ENCODE measurements around the gene GLT8D1. TPM values are rescaled to one million over a fixed set of nuclear protein-coding genes. Genes with fewer than 3 reads are reported as not detected.
"Not testable (repeated sequence)": the region's sequence is repeated elsewhere in the genome, so short reads cannot be mapped to it uniquely, and the experiment has no call there.

The GLT8D1 gene
- 46.6 and 51.8 TPM in 2 replicates for total RNA-seq

GRCh38 chr3:52705688-52706686 is at the start of gene GLT8D1, which contains the start of gene SPCS1:
GLT8D1 (minus strand) TSS chr3:52705791; CDS start chr3:52700460, 5,331 bp downstream.
SPCS1 (plus strand) TSS chr3:52706106; CDS start chr3:52706247, 141 bp downstream.
- intact Hi-C loops (cut with micrococcal nuclease), result loop anchor here (1.0 to 10.0 kb wide), 10 partner anchors 15 to 1179 kb away; partner anchors contain the start of genes ACTR8, GNL3, NISCH and RFT1

- intact Hi-C loops (cut with micrococcal nuclease), result no loop called here
These were observed 48.8 kb upstream of the GLT8D1 start for GRCh38 chr3:52754373-52754772.

- intact Hi-C loops (cut with micrococcal nuclease), result no loop called here
These were observed 46.6 kb upstream of the GLT8D1 start for GRCh38 chr3:52752045-52752660.

- intact Hi-C loops (cut with micrococcal nuclease), result no loop called here
These were observed 38.1 kb upstream of the GLT8D1 start for GRCh38 chr3:52743721-52744120.

- intact Hi-C loops (cut with micrococcal nuclease), result no loop called here
These were observed 37.6 kb upstream of the GLT8D1 start for GRCh38 chr3:52743152-52743551.

GRCh38 chr3:52742418-52743041 is 36.9 kb upstream of the GLT8D1 start:
- intact Hi-C loops (cut with micrococcal nuclease), result loop anchor here (1.0 kb wide), 4 partner anchors 192 to 454 kb away; no protein-coding TSS in a partner anchor

GRCh38 chr3:52739730-52740129 is 34.1 kb upstream of the GLT8D1 start:
- intact Hi-C loops (cut with micrococcal nuclease), result no loop called here

- intact Hi-C loops (cut with micrococcal nuclease), result no loop called here
These were observed 27.8 kb upstream of the GLT8D1 start for GRCh38 chr3:52733256-52733891.

GRCh38 chr3:52731590-52731989 is 26.0 kb upstream of the GLT8D1 start:
- intact Hi-C loops (cut with micrococcal nuclease), result no loop called here

GRCh38 chr3:52730681-52731080 is 25.1 kb upstream of the GLT8D1 start:
- intact Hi-C loops (cut with micrococcal nuclease), result no loop called here

GRCh38 chr3:52728753-52729152 is 23.2 kb upstream of the GLT8D1 start:
- intact Hi-C loops (cut with micrococcal nuclease), result not testable (repeated sequence)

- intact Hi-C loops (cut with micrococcal nuclease), result no loop called here
These were observed 18.9 kb upstream of the GLT8D1 start for GRCh38 chr3:52724511-52724910.

GRCh38 chr3:52723935-52724334 is 18.3 kb upstream of the GLT8D1 start:
- intact Hi-C loops (cut with micrococcal nuclease), result no loop called here

- intact Hi-C loops (cut with micrococcal nuclease), result no loop called here
These were observed 16.9 kb upstream of the GLT8D1 start for GRCh38 chr3:52722491-52722890.

- intact Hi-C loops (cut with micrococcal nuclease), result loop anchor here (1.0 to 2.0 kb wide), 2 partner anchors 15 to 49 kb away; partner anchors contain the start of genes NEK4 and SPCS1
These were observed 16.1 kb upstream of the GLT8D1 start for GRCh38 chr3:52721730-52722008.

- intact Hi-C loops (cut with micrococcal nuclease), result loop anchor here (1.0 to 2.0 kb wide), 2 partner anchors 15 to 50 kb away; partner anchors contain the start of genes NEK4 and SPCS1
These were observed 15.6 kb upstream of the GLT8D1 start for GRCh38 chr3:52721002-52721729.

- intact Hi-C loops (cut with micrococcal nuclease), result loop anchor here (2.0 kb wide), 1 partner anchor 51 kb away; the partner anchor contains the start of gene NEK4
These were observed 14.0 kb upstream of the GLT8D1 start for GRCh38 chr3:52719618-52720017.

- intact Hi-C loops (cut with micrococcal nuclease), result no loop called here
These were observed 10.2 kb upstream of the GLT8D1 start for GRCh38 chr3:52715714-52716305.

GRCh38 chr3:52714335-52715302 is 9.0 kb upstream of the GLT8D1 start:
- intact Hi-C loops (cut with micrococcal nuclease), result no loop called here
